ENCODE results near the gene LDHB. TPM values are rescaled to one million over a fixed set of nuclear protein-coding genes. Genes with fewer than 3 reads are reported as not detected.
"Not testable (repeated sequence)": the region's sequence is repeated elsewhere in the genome, so short reads cannot be mapped to it uniquely, and the experiment has no call there.

LDHB gene
- polyA plus RNA-seq, 1 of the 3 experiments (the other 2 are of a cell fraction) = 469 TPM

DNA sequence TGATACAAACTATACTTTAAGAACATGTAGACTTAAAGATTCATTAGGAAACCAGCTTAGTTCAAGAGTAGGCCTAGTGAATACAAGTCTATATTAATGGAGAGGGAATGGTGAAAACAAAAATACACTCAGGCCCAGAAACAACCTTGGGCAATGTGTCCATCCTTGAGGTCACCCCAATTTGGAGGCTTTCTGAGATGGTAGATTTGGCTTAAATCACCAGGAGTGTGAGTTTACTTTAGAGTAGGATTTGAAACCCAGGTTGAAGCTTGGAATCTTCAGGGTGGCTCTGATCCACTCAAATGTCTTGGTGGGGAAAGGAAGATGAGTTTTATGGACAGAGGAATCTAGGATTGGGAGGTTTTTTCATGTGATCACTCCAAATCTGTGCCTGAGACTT lies 10.5 kb downstream of the LDHB start (continued):
- TF ChIP-seq EP300 (IDR thresholded peaks at IDR 0.05; ENCODE audit: borderline replicate concordance in 1 of 2, low read depth in 1 of 2, low read length in 1 of 2) = no peak
- TF ChIP-seq, protein P1, sequence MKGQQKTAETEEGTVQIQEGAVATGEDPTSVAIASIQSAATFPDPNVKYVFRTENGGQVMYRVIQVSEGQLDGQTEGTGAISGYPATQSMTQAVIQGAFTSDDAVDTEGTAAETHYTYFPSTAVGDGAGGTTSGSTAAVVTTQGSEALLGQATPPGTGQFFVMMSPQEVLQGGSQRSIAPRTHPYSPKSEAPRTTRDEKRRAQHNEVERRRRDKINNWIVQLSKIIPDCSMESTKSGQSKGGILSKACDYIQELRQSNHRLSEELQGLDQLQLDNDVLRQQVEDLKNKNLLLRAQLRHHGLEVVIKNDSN (IDR thresholded peaks at IDR 0.05; ENCODE audit: borderline replicate concordance, low read depth) = no peak

DNA sequence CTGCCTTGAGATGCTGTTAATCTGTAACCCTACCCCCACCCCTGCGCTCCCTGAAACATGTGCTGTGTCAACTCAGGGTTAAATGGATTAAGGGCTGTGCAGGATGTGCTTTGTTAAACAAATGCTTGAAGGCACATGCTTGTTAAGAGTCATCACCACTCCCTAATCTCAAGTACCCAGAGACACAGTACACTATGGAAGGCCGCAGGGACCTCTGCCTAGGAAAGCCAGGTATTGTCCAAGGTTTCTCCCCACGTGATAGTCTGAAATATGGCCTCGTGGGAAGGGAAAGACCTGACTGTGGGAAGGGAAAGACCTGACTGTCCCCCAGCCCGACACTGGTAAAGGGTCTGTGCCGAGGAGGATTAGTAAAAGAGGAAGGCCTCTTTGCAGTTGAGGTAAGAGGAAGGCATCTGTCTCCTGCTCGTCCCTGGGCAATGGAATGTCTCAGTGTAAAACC lies 12.6 kb downstream of the LDHB start:
- H3K4me1 ChIP-seq (ENCODE audit: control insufficient read depth in 1 of 2, insufficient read depth in 2 of 2, low read depth in 1 of 2, low read length in 1 of 2); H3K27ac ChIP-seq (ENCODE audit: low read depth in 2 of 2, low read length in 1 of 2); H3K9ac ChIP-seq; H3K4me3 ChIP-seq (ENCODE audit: low read depth in 2 of 2, low read length in 1 of 2); H3K4me2 ChIP-seq; H3F3A ChIP-seq (replicated peaks; ENCODE audit: insufficient read depth); H4K20me1 ChIP-seq (ENCODE audit: insufficient read depth); POLR2A ChIA-PET; H3K9me2 ChIP-seq; DNase-seq; H3K27me3 ChIP-seq (ENCODE audit: insufficient read depth); H2AFZ ChIP-seq (ENCODE audit: low read depth); H3K9me3 ChIP-seq: not testable (repeated sequence)
- WGBS (ENCODE audit: low lambda C conversion rate) = 85% methylated on average over 7 of the region's 7 CpGs
- H3K79me2 ChIP-seq (ENCODE audit: insufficient read depth) = peaks cover 22% of the 10 kb centered on the region
- CTCF ChIA-PET = interaction anchor here (1.2 kb wide), 1 partner anchor 35 kb away, joined by 4 read pairs; no protein-coding TSS in a partner anchor
- H3K36me3 ChIP-seq (replicated peaks in 1 of 2; ENCODE audit: control insufficient read depth in 1 of 2, insufficient read depth in 2 of 2, low read length in 1 of 2) = peaks cover 73 to 83% of the 10 kb centered on the region in 2 experiments

DNA sequence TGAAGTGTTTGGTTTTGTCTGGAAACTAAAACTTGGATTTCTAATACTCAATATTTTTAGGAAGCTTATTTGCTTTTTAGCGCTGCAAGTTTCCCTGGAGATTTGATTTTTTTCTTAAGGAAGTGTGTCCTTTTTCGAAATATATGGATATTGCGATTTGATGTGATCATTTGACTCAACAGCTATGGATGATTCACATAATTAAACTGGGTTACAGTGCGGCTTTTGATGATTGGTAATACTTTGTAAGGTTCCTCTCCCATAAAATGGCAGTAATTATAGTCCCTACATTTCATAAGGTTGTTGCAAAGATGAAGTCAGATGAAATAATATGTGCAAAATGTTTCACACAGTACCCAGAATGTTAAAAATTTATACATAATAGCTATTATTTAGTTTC lies 13.1 kb downstream of the LDHB start:
- ChIA-PET POLR2A (no interaction called here), CTCF (interaction anchor here (1.2 kb wide), 1 partner anchor 36 kb away, joined by 4 read pairs; no protein-coding TSS in a partner anchor)
- Histone ChIP-seq H3K36me3 (replicated peaks in 1 of 2; ENCODE audit: control insufficient read depth in 1 of 2, insufficient read depth in 2 of 2, low read length in 1 of 2) (peaks cover 77 to 87% of the 10 kb centered on the region in 2 experiments), H3K4me1 (ENCODE audit: control insufficient read depth in 1 of 2, insufficient read depth in 2 of 2, low read depth in 1 of 2, low read length in 1 of 2) (peaks cover 4 to 5% of the 10 kb centered on the region in 2 experiments; a peak in 3 of 4 replicates), H3K9me3 (no peaks in the 10 kb centered on the region), H3K9ac (no peak overlapping the region), H2AFZ (ENCODE audit: low read depth) (no peak overlapping the region), H3K4me3 (ENCODE audit: low read depth in 2 of 2, low read length in 1 of 2) (no peak overlapping the region), H3K79me2 (ENCODE audit: insufficient read depth) (peaks cover 22% of the 10 kb centered on the region), H3F3A (replicated peaks; ENCODE audit: insufficient read depth) (peaks cover 4% of the 10 kb centered on the region), H3K27ac (ENCODE audit: low read depth in 2 of 2, low read length in 1 of 2) (no peak overlapping the region; a peak in 1 of 4 replicates), H3K9me2 (no peaks in the 10 kb centered on the region), H4K20me1 (ENCODE audit: insufficient read depth) (0 out of 2 replicates have a peak, but pooled peaks cover 4% of the 10 kb centered on the region), H3K27me3 (ENCODE audit: insufficient read depth) (no peaks in the 10 kb centered on the region), H3K4me2 (no peak overlapping the region)
- TF ChIP-seq RCOR1 (IDR thresholded peaks at IDR 0.05; ENCODE audit: low read length) = no peak
- no peak for DNase-seq
- WGBS (ENCODE audit: low lambda C conversion rate) = 86% methylated on average over 4 of the region's 4 CpGs

DNA sequence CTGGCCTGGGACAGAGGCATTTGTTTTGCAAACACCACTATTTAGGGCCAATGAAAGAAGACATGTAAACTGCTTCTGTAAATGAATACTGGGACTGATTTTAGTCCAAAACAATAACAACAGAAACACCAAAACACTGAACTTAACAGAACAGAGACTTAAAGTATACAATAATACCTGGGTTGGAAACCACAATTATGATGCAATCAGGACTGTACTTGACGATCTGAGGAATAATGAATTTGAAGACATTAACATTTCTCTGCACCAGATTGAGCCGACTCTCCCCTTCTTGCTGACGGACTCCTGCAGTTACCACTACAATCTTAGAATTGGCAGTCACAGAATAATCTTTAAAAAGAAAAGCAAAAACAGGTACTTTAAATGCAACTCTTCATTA lies 13.9 kb downstream of the LDHB start:
- Histone ChIP-seq H3F3A (replicated peaks; ENCODE audit: insufficient read depth) (peaks cover 6% of the 10 kb centered on the region), H3K9ac (no peak overlapping the region), H2AFZ (ENCODE audit: low read depth) (no peak overlapping the region), H3K27me3 (ENCODE audit: insufficient read depth) (no peaks in the 10 kb centered on the region), H3K36me3 (replicated peaks in 1 of 2; ENCODE audit: control insufficient read depth in 1 of 2, insufficient read depth in 2 of 2, low read length in 1 of 2) (peaks cover 79 to 87% of the 10 kb centered on the region in 2 experiments), H3K4me3 (ENCODE audit: low read depth in 2 of 2, low read length in 1 of 2) (no peak overlapping the region), H3K9me3 (no peaks in the 10 kb centered on the region), H3K9me2 (no peaks in the 10 kb centered on the region), H4K20me1 (ENCODE audit: insufficient read depth) (0 out of 2 replicates have a peak, but pooled peaks cover 4% of the 10 kb centered on the region), H3K27ac (ENCODE audit: low read depth in 2 of 2, low read length in 1 of 2) (no peak overlapping the region), H3K79me2 (ENCODE audit: insufficient read depth) (peaks cover 18% of the 10 kb centered on the region), H3K4me2 (no peak overlapping the region), H3K4me1 (ENCODE audit: control insufficient read depth in 1 of 2, insufficient read depth in 2 of 2, low read depth in 1 of 2, low read length in 1 of 2) (peaks cover 4 to 5% of the 10 kb centered on the region in 2 experiments; a peak in 3 of 4 replicates)
- POLR2A ChIA-PET = no interaction called here
- CTCF ChIA-PET = no interaction called here
- DNase-seq = no peak
- TF ChIP-seq ELF1 (IDR thresholded peaks at IDR 0.05) (no peak), CHD2 (IDR thresholded peaks at IDR 0.05; ENCODE audit: low read length, partially characterized antibody) (no peak)
- TF ChIP-seq, protein P2, sequence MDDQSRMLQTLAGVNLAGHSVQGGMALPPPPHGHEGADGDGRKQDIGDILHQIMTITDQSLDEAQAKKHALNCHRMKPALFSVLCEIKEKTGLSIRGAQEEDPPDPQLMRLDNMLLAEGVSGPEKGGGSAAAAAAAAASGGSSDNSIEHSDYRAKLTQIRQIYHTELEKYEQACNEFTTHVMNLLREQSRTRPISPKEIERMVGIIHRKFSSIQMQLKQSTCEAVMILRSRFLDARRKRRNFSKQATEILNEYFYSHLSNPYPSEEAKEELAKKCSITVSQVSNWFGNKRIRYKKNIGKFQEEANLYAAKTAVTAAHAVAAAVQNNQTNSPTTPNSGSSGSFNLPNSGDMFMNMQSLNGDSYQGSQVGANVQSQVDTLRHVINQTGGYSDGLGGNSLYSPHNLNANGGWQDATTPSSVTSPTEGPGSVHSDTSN (IDR thresholded peaks at IDR 0.05) = no peak
- TF ChIP-seq, protein P3, sequence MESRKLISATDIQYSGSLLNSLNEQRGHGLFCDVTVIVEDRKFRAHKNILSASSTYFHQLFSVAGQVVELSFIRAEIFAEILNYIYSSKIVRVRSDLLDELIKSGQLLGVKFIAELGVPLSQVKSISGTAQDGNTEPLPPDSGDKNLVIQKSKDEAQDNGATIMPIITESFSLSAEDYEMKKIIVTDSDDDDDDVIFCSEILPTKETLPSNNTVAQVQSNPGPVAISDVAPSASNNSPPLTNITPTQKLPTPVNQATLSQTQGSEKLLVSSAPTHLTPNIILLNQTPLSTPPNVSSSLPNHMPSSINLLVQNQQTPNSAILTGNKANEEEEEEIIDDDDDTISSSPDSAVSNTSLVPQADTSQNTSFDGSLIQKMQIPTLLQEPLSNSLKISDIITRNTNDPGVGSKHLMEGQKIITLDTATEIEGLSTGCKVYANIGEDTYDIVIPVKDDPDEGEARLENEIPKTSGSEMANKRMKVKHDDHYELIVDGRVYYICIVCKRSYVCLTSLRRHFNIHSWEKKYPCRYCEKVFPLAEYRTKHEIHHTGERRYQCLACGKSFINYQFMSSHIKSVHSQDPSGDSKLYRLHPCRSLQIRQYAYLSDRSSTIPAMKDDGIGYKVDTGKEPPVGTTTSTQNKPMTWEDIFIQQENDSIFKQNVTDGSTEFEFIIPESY (IDR thresholded peaks at IDR 0.05; ENCODE audit: borderline replicate concordance, low read depth) = no peak
- TF ChIP-seq, protein P1 (IDR thresholded peaks at IDR 0.05; ENCODE audit: borderline replicate concordance, low read depth) = no peak
- WGBS (ENCODE audit: low lambda C conversion rate) = 88% methylated on average over 3 of the region's 3 CpGs

Measured in SK-N-SH (cell line).